Activated T-helper 9 cell treated with anti-CD3 and anti-CD28 coated beads, Interleukin-2, amount 50 U/mL, for 16 hours (primary cell): ENCODE results near the gene NF1.
"Not testable (repeated sequence)": the region's sequence is repeated elsewhere in the genome, so short reads cannot be mapped to it uniquely, and the experiment has no call there.

Experiments
- DNase-seq: peaks from one replicate; pipeline ENCODE4 v3.0.0-alpha.2; 2020; ENCODE audit warnings: low read depth

Gene NF1

DNA sequence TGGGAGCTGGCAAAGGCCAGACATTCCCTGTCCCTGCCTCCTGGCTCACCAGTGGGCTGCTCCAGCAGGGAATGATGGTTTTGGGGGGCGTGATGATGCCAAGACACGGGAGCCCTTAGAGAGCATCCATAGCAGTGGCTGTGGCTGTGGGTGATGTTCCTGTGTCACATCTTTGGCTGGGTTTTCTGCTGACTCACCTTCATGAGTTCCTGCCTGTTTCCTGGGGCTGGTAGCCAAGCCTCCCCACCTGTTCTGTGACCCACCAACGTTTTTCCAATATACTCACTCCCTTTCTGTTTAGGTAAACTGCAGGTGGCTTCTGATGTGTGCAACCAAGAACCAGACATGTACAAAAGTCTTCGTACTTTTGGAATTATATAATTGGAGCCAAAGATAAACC is 16.5 kb upstream of the NF1 start:
- DNase-seq, result no peak

DNA sequence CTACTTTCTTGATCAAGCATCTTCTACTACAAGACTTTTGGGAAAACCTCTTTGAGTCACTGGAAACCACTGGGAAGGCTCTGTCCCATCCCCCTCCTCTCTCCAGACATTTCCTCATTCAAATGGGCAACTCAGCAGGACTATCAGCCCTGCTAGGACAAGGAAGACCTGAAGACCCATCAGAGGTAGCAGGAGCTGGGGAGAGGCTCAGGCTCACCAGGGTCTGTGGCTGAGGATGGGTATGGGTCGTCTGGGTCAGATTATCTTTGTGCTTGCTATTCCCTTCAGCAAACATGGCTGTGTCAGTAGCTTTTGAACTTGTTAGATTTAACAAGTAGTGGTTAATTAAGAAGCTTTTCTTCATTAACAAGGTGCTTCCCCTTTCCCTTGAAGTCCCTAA is 15.0 kb upstream of the NF1 start:
- no peak for DNase-seq

DNA sequence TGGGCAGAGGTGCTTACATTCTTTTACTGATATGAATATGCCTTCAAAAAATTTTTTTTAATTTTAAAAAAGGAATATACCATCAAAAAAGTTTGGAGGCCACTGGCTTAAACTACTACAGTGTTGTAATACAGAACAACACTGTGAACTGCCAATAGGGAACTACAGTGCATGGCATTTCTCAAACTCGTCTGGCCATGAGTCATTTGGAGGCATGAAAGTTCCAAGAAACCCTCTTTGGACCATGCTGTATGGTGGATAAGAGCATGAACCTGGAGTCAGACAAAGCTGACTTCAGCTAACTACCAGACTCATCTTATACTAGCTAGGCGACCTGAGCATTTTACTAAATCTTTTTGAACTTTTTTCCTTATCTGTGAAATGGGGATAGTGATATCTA is 9.2 kb upstream of the NF1 start:
- DNase-seq, result no peak

DNA sequence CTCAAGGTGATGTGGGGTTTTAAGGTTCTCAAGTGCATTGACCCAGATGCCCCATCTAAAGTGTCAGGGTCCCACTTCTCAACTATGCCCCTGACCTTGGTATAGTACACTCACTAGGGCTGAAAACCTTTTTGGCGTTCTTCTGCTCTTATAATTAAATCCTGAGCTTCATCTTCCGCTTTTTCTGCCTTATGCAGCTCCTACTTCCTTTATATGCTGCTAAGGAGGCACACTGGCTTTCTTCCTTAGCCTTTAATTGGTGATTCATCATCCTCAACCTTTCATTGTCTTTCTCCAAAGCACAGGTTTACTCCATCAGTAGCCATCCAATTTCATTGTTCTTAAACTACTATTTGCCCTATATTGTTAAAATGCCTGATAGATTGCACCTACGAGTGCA is 5.3 kb upstream of the NF1 start:
- DNase-seq, result no peak

DNA sequence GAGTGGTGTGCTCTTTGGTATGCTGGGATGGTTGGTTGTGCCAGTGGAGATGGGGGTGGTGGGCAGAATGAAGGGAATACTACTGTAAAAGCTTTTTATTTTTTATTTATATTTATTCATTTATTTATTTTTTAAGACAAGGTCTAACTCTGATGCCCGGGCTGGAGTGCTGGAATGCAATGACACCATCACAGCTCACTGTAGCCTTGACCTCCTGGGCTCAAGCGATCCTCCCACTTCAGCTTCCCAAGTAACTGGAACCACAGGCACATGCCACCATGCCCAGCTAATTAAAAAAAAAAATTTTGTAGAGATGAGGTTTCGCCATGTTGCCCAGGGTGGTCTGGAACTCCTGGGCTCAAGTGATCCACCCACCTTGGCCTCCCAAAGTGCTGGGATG is 4.1 kb upstream of the NF1 start:
- not testable (repeated sequence) for DNase-seq

DNA sequence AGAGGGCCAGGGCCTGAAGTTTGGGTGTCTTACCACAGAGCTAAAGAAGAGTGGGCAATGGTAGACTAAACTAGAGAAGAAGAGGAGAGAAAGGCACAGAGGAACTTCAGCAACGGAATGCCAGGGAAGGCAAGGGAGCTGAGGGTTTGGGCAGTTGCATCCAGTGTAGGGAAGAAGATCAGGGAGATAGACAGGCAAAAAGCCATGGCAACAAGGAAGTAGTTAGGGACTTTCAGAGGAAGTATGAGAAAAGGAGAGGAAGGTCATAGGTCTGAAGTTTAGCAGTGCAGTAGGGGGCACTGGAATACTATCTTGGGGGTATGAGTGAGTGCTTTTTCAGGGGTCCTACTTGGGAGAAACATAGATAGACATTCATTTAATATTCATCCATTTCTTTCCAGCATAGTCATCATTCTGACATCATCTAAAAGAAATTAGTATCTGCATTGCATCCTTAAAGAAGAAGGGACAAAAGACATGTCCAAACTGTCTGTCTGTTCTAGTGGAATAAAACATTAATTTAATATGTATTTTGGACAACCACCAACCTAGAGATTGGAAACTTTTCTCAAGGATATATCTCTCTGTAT is 2.2 kb upstream of the NF1 start:
- DNase-seq, result no peak

DNA sequence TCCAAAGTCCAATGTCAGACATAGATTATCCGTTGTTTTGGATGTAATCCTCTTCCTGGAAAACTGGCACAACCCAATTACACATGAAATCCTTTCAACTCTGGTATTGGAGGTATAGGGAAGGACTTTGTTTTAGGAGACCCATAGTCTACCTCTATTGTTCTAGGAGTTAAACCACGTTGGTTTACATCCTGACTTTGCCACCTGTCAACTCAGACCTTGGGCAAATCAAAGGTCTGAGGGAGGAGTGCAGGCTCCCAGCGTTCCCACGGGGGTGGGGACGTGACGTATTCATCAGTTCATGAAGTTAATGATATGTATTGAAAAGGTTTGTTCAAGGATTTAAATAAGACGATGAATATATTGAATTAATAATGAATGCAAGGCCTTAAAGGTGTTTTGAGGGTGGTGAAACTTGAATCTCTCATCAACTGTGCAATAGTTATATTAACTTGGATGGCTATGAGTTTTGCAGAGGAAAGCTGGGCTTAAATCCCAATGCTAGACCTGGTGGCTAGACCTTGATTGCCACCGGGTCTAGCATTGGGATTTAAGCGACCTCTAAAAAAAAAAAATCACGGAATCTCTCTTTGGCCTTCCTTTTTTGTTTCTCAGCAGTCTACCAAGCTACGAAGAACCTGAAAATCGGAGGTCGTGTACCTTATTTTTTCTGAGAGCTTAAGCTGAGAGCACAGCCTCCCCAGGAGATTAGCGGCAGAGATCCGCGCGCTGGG is 744 bp upstream of the NF1 start:
- no peak for DNase-seq

DNA sequence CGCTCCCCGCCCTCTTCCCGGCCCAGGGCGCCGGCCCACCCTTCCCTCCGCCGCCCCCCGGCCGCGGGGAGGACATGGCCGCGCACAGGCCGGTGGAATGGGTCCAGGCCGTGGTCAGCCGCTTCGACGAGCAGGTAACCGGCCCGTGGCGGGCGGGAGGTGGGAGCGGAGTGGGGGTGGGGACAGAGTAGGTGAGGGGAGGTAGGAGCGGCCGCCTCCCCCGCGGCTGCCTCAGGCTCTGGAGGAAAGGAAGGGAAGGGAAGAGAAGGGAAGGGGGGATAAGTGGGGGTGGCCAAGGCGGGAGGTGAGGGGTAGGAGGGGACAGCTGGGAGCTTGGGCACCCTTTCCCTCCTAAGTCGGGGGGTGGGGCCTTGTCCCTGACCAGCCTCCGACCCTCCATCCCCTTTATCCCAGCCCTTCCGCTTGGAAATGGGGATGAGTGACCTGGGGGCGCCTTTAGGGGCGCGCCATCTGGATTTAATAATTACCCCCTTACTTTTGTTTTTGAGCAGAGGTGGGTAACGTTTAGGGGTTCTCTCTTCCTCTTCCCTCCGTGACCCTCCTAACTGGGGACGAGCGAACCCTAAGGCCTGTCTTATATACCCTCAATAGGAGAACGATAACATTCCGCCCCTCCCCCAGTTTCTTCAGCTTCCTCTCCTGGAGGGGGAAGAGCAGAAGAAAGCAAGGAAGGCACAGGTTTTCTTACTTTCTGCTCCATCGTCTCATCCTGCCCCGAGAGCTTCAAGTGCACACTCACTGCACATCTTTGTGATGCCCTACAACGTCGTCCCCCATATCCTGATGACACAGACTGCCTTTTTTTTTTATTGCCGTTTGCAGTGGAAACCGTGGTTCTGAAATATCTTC is 694 bp downstream of the NF1 start:
- peak; percentile 4 for DNase-seq

DNA sequence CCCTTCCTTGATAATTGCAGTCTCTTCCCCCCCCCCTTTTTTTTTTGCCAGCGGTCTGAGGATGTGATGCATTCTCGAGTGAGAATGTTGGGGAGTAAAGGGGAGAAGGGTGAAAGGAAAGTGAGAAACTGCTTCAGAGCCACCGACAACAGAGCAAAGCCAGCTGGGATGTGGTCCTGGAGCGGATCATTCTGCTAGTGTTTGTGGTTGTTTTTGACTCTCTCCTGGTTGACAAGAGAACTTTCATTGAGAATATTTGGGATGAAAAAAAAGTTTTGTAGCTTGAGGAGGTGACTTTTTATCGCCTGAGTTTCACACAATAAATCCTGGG is 1.3 kb downstream of the NF1 start:
- no peak for DNase-seq

DNA sequence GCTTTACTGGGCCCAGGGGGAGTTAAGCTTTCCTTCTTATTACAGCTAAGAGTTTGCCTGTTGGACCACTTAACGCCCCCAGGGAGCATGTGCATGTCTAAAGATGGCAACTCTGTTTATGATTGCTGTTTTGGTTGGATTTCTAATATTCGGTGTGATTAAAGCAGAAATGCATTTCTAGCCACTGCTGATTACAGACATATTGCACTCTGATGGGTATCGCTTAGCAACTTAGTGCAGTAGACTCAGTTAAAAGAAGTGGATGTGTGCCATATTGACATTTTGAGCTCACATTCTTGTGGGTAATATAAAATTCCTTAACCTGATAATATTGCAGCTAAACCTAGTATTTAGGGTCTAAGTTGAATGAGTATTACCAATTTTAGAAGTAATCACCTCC is 4.2 kb downstream of the NF1 start:
- DNase-seq, result no peak

DNA sequence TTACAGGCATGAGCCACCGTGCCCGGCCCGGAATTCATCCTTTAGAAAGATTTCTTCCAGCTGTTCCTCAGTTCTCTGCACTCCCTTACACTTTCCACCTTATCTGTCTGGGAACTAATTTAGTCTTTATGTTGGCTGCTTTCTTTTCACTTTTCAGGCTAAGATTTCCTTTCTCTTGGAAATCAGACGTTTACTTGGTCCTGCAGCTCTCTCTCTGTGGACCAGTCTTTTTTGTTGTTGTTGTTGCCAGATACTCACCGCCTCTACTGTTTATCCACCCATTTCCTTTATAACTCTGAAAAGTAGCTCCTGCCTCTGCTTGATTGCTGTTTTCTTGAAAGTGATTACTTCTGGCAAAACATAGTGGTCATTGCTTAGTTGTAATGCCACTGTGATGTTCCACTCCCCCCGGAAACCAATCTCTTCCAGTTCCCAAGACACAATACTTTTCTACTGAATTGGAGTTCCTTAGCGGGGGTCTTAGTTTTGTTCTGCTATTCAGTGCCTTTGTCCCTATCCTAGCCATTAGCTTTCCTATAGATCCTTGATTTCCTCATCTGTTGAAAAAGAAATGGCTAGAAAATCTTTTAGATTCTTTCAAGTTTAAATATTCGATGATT is 6.2 kb downstream of the NF1 start:
- DNase-seq, result no peak

DNA sequence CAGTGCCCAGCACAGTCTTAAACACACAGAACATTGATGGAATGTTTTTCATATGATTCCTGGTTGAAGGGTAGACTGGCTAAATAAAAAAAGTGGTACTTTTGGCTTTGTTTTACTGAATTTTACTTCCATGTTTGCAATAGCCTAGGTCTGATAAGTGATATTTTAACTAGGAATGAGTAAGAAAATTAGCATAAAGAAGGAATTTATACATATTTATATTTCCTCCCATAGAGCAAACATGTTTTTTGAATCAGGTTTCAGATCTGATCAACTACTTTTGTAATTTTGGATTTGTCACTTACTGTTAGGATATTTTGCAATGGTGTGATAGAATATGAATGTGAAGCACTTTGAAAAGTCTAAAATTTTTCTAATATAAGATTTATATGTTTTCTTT is 7.2 kb downstream of the NF1 start:
- DNase-seq, result no peak

DNA sequence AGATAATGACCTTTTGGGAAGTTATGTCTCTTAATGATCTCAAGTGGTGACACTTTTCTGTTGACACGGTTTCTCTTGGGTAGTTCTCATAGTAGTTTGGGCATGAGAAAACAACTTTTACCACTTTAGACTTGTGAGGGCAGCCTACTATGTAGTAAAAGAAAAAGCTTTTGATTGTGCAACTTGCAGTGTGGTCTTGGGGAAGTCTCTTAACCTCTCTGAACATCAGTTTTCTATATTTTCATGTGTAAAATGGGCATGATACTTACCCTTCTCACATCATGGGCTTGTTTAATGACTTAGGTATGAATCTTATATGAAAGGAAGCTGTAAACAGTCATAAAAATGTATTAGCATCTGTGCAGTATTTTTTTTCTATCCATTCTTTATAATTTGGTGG is 11.2 kb downstream of the NF1 start:
- DNase-seq, result no peak

DNA sequence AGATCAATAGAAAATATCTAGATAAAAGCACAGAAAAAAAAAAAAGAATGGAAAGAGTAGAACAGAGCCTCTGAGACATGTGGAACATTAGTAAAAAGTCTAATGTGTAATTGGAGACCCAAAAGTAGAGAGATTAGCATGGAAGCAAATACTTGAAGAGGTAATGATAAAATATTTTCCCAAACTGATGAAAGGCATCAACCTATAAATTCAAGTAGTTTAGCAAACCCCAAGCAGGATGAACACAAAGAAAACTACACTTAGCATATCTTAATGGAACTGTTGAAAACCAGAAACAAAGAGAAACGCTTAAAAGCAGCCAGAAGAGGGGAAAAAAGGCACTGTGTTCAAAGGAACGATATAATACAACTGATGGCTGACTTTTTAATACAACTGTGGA is 16.4 kb downstream of the NF1 start:
- no peak for DNase-seq

DNA sequence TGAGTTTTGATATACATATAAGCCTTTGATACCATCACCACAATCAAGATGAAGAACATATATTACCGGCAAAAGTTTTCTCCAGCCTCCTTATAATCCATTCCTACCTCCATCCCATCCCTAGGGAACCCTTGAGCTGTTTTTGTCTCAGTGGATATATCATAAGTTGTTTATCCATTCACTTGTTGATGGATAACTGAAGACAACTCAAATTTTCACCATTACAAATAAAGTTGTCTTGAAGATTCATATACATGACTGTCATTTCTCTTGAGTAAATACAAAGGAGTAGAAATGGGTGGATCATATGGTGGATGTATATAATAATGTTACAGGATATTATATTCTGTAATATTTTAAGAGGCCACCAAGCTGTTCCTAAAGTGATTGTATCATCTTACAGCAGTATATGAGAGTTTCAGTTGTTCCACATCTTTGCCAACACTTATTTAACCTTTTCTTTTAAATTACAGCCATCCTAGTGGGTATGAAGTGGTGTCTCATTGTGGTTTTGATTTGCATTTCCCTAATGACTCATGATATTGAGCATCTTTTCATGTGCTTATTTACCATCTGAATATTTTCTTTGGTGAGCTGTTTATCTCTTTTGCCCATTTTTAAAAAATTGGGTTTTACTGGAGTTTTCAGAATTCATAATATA is 17.4 kb downstream of the NF1 start:
- no peak for DNase-seq

DNA sequence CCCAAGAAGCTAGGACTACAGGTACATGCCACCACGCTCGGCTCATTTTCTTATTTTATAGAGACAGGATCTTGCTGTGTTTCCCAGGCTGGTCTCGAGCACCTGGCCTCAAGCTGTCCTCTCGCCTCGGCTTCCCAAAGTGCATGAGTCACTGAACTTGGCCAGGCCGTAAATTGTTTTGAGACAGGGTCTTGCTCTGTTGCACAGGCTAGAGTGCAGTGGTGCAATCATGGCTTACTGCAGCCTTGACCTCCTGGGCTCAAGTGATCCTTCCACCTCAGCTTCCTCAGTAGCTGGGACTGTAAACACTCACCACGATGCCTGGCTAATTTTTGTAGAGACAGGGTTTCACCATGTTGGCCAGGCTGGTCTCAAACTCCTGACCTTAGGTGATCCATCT is 18.6 kb downstream of the NF1 start:
- not testable (repeated sequence) for DNase-seq

DNA sequence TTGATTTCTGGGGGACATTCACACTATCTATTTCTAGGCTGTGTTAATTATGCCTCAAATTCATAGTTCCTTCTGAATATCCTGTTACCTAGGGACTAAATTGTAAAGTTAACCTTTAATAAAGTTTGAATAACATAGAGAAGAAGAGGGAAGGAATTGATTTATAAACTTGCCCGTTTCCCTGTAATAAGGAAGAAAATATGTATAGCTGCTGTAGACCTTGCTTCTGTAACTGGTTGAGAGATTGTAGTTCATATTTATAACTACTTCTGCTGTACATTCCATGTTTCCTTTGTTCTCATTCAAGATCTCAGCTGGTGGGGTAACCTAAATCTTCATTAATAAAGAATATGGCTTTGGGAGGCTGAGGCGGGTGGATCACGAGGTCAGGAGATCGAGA is 19.2 kb downstream of the NF1 start:
- no peak for DNase-seq

DNA sequence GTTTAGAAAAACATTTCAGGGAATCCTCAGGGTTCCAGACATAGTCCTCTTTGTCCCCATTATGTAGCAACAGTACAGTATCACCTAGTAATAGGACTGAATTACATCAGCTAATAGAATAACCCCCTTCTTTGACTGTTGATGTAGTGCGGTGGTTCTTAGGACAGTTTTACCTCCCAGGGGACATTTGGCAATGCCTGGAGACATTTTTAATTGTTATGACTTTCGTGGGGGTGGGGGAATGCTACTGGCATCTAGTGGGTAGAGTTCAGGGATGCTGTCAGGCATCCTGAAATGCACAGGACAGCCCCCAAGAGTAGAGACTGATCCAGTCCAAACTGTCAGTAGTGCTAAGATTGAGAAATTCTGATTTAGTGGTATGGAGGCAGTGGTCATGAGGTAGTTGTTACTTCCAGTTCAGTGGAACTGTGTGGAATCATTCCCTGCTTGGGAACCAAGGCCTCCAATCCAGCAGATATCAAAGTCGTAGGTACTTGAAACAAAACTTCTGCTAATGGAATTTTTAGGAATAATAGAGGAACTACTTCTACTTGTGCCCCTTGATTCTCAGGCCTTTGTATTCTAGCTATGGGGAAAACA is 20.3 kb downstream of the NF1 start:
- no peak for DNase-seq

DNA sequence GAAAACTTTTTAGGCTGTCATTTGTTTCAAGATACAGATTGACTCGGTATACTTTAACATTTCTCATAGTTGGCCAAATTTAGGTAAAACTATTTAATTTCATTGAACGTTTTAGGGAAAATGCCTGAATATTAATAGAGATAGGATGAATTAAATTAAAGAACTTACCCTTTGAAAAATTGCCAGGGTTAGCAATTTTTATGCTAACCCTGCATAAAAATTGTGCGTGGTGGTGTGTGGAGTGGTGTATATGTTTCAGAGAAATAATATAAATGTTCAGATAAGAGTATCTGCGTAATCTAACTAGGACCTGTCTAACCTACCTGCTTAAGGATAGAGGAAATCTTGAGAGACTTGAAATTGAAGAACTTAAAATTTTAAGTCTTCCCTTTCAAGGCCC is 21.4 kb downstream of the NF1 start:
- DNase-seq, result no peak

DNA sequence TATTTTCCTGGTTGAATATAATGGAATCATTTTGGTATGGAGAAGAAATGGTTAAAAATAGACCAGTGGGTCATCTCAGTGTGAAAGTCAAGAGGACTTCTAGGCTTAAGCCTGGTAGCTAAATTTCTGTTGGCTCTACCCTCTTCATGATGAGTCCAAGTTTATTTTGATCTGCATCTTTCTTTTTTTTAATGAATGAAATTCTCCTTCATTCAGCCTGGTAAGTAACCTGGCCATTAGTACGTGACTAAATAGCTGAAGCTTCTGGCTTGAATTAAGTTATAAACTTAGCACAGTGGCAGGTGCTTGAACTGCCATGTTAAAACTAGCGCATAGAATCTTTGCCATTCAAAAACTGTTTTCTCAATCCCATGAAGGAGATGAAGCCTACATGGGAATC is 28.0 kb downstream of the NF1 start:
- no peak for DNase-seq

DNA sequence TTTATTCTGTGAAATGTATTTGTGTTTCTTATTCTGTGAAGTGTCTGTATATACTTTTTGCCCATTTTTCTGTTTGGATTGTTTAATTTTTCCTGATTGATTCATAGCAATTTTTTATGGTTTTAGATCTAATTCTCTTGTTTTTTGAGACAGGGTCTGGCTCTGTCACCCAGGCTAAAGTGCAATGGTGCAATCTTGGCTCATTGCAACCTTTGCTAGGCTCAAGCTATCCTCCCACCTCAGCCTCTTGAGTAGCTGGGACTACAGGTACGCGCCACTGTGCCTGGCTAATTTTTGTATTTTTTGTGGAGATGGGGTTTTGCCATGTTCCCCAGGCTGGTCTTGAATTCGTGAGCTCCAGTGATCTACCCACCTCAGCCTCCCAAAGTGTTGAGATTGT is 31.5 kb downstream of the NF1 start:
- no peak for DNase-seq

DNA sequence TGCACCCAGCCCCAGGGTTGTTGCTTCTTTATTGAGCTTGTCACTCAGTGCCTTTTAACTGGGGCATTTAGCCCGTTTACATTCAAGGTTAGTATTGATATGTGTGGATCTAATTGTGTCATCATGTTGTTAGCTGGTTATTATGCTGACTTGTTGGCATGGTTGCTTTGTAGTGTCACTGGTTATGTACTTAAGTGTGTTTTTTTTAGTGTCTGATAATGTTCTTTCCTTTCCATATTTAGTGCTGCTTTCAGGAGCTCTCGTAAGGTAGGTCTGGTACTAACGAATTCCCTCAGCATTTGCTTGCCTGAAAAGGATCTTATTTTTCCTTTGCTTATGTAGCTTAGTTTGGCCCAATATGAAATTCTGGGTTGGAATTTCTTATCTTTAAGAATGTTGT is 33.5 kb downstream of the NF1 start:
- DNase-seq, result no peak
